Measurements from ENCODE around the gene SLC24A3. TPM values are rescaled to one million over a fixed set of nuclear protein-coding genes. Genes with fewer than 3 reads are reported as not detected.

The SLC24A3 gene
- total RNA-seq, 1 experiment from 2014 or later, result 46.0 TPM

DNA sequence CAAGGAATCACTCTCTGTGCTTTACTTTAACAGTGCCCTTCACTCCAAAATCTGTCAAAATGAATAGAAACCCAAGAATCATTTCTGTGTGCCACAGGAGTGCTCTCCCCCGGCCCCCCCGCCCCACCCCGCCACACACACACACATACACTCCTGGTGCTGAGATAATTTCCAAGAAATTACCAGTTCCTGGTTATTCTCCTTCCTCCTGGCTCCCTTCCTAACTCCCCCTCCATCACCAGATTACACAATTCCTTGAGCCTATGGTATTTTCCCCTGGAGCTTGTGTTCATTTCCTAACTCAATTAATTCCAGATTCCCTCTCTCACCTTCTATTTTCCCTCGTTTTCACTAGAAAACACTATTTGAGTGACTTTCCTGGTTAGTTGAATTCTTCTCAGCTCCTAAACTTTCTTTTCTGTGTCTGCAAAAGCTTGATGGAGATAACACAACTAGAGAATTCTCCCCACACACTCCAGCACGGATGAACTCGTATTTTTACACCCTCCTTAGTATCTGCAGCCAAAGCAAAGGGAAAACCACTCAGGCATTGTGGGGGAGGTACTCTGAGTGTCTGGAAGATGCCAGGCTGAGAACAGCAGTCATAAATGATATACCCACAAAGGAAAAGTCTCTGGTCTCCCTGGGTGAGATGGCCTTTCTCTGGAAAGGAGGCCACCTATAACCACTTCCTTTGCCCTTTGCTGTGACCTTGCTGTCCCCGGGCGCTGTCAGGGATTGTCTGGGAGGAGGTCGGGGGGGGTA is 1.9 kb upstream of the SLC24A3 start:
- intact Hi-C loops (cut with micrococcal nuclease; ENCODE audit: unreplicated experiment), result no loop called here
- peaks cover 9% of the 10 kb centered on the region for H3K36me3 ChIP-seq (ENCODE audit: insufficient read depth, low read length, poor library complexity, severe bottlenecking)
- TSS peak; percentile 11 for BruUV-seq (replicated peaks)
- ChIA-PET CTCF (interaction anchor here (0.6 kb wide), 1 partner anchor 579 kb away, joined by 3 read pairs; no protein-coding TSS in a partner anchor), POLR2A (ENCODE audit: low non-redundant PET) (no interaction called here)
- H3K9me3 ChIP-seq (ENCODE audit: low read depth, low read length, poor library complexity, severe bottlenecking), result no peaks in the 10 kb centered on the region
- peaks cover 59% of the 10 kb centered on the region for H3K4me1 ChIP-seq (ENCODE audit: insufficient read depth, low read length, poor library complexity, severe bottlenecking)
- peak overlapping the region; percentile 97 for H3K27ac ChIP-seq (ENCODE audit: low read depth, low read length, poor library complexity, severe bottlenecking)
- TF ChIP-seq EZH2 (IDR thresholded peaks at IDR 0.05; ENCODE audit: borderline replicate concordance, low read depth, low read length, poor library complexity, severe bottlenecking), result no peak
- TF ChIP-seq CTCF (conservative IDR thresholded peaks at IDR 0.05; ENCODE audit: low read depth, low read length), result no peak
- DNase-seq (ENCODE audit: low spot score), result peak; percentile 73
- H3K4me3 ChIP-seq (ENCODE audit: low read depth, low read length, poor library complexity, severe bottlenecking), result peak overlapping the region; percentile 88
- no peaks in the 10 kb centered on the region for H3K27me3 ChIP-seq (replicated peaks; ENCODE audit: insufficient read depth, low read depth, low read length, poor library complexity)

DNA sequence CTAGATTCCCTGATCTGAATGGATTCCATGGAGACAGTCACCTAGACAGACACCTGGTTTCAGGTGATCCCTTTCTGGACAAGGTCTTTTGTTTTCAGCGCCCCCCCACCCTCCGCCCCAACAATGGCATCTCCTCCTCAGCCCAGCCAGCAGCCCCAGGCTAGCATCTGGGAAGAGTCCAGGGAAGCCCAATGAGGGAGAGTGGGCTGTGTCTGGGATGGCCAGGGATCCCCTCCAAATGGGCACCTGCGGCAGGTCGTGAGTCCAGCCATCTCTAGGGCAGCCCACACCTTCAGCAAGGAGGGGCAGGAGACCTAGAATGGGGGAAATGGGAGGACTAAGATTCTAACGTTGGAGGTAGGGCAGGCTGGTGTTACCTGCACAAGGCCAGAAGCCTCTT is 1.2 kb upstream of the SLC24A3 start:
- peak overlapping the region; percentile 88 for H3K4me3 ChIP-seq (ENCODE audit: low read depth, low read length, poor library complexity, severe bottlenecking)
- H3K9me3 ChIP-seq (ENCODE audit: low read depth, low read length, poor library complexity, severe bottlenecking), result no peaks in the 10 kb centered on the region
- H3K27me3 ChIP-seq (replicated peaks; ENCODE audit: insufficient read depth, low read depth, low read length, poor library complexity), result no peaks in the 10 kb centered on the region
- H3K27ac ChIP-seq (ENCODE audit: low read depth, low read length, poor library complexity, severe bottlenecking), result peak overlapping the region; percentile 97
- H3K36me3 ChIP-seq (ENCODE audit: insufficient read depth, low read length, poor library complexity, severe bottlenecking), result peaks cover 9% of the 10 kb centered on the region
- H3K4me1 ChIP-seq (ENCODE audit: insufficient read depth, low read length, poor library complexity, severe bottlenecking), result peaks cover 60% of the 10 kb centered on the region
- no peak for DNase-seq (ENCODE audit: low spot score)
- no TSS peak for BruUV-seq (replicated peaks)
- CTCF ChIA-PET, result no interaction called here
- POLR2A ChIA-PET (ENCODE audit: low non-redundant PET), result interaction anchor here (0.5 kb wide), 1 partner anchor 1923 kb away, joined by 3 read pairs; no protein-coding TSS in a partner anchor
- TF ChIP-seq EZH2 (IDR thresholded peaks at IDR 0.05; ENCODE audit: borderline replicate concordance, low read depth, low read length, poor library complexity, severe bottlenecking) (no peak), CTCF (conservative IDR thresholded peaks at IDR 0.05; ENCODE audit: low read depth, low read length) (no peak)
- intact Hi-C loops (cut with micrococcal nuclease; ENCODE audit: unreplicated experiment), result no loop called here

GRCh38 chr20:19211661-19212468 is 577 bp upstream of the SLC24A3 start:
- intact Hi-C loops (cut with micrococcal nuclease; ENCODE audit: unreplicated experiment), result loop anchor here (2.0 kb wide), 1 partner anchor 377 kb away; no protein-coding TSS in a partner anchor
- no peaks in the 10 kb centered on the region for H3K9me3 ChIP-seq (ENCODE audit: low read depth, low read length, poor library complexity, severe bottlenecking)
- peaks cover 9% of the 10 kb centered on the region for H3K36me3 ChIP-seq (ENCODE audit: insufficient read depth, low read length, poor library complexity, severe bottlenecking)
- ChIA-PET CTCF (interaction anchor here (0.6 to 1.0 kb wide), 2 partner anchors 9 to 11 kb away, joined by 3 to 20 read pairs; no protein-coding TSS in a partner anchor), POLR2A (ENCODE audit: low non-redundant PET) (interaction anchor here (0.5 kb wide), 1 partner anchor 1924 kb away, joined by 3 read pairs; no protein-coding TSS in a partner anchor)
- peak; percentile 74 for DNase-seq (ENCODE audit: low spot score)
- peak overlapping the region; percentile 88 for H3K4me3 ChIP-seq (ENCODE audit: low read depth, low read length, poor library complexity, severe bottlenecking)
- BruUV-seq (replicated peaks), result no TSS peak
- peaks cover 60% of the 10 kb centered on the region for H3K4me1 ChIP-seq (ENCODE audit: insufficient read depth, low read length, poor library complexity, severe bottlenecking)
- peak; percentile 47 for TF ChIP-seq CTCF (conservative IDR thresholded peaks at IDR 0.05; ENCODE audit: low read depth, low read length)
- no peak for TF ChIP-seq EZH2 (IDR thresholded peaks at IDR 0.05; ENCODE audit: borderline replicate concordance, low read depth, low read length, poor library complexity, severe bottlenecking)
- no peaks in the 10 kb centered on the region for H3K27me3 ChIP-seq (replicated peaks; ENCODE audit: insufficient read depth, low read depth, low read length, poor library complexity)
- H3K27ac ChIP-seq (ENCODE audit: low read depth, low read length, poor library complexity, severe bottlenecking), result peak overlapping the region; percentile 97
